HG02798 (cell line): ENCODE results near the gene MON2.
A peak's percentile ranks its signal among the peaks of the same experiment; 100 is the strongest.
"Not testable (repeated sequence)": the region's sequence is repeated elsewhere in the genome, so short reads cannot be mapped to it uniquely, and the experiment has no call there.

Source experiments
- ATAC-seq: cut with Tn5 transposase; IDR thresholded peaks from one replicate; pipeline ENCODE4 v1.9.1; 2021; ENCODE audit warnings: mild to moderate bottlenecking; ENCODE audit not compliant: unreplicated experiment, poor library complexity

The MON2 gene

DNA sequence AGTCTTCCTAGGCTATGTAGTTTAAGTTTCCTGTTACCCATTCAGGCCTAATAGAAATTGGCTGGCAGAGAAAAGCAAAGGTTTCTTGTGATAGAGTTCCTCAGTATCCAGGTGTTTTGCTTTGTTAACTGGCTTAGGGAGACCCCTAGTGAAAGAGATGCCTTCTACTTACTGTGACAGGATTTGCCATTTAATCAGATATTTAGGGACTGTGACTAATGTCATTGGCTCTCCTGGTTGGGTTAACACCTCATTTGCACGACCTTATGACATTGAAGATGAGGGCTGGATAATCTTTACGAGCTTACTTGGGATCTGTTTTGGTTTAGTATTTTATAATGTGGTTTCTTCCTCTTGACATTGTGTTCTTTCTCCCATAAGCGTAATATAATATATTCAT lies 5.8 kb downstream of the MON2 start:
- no peak for ATAC-seq

GRCh38 chr12:62481843-62482540 lies 15.4 kb downstream of the MON2 start:
- peak; percentile 38 for ATAC-seq

GRCh38 chr12:62482769-62483168 lies 16.1 kb downstream of the MON2 start:
- no peak for ATAC-seq

DNA sequence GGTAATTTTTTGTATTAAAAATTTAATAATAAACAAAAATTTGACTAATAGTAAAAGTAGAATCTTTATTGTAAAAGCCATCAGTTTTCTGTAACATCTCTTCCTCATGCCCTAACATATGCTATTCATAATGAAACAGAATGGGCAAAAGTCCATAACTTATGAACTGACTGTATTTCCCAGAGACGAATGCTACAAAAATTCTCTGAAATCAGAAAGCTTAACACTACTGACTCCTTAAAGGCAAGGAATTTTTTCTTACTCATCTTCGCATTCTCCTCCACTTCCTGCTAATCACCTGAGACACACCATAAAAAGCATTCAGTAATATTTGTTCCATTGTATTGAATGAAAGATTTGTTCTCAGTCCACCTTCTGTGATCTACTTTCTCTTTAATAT lies 17.6 kb downstream of the MON2 start:
- no peak for ATAC-seq

DNA sequence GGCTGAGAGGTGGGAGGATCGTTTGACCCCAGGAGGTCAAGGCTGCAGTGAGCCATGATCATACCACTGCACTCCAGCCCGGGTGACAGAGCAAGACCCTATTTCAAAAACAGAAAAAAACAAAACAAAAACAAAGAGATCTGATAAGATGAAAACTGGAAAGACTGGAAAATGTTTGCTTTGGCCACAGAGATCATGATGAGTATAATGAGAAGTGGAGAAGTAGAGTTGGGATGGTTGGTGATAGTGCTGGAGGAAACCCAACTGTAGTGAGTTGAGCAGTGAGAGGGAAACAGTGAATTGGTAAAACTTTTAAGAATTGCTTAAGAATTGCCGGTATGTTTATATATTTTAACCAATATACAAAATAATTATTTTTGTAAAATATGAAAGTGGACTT lies 39.2 kb downstream of the MON2 start:
- no peak for ATAC-seq

GRCh38 chr12:62512901-62513300 lies 46.3 kb downstream of the MON2 start:
- no peak for ATAC-seq

- ATAC-seq, result not testable (repeated sequence)
Measured at GRCh38 chr12:62514080-62514479, 47.5 kb downstream of the MON2 start.

DNA sequence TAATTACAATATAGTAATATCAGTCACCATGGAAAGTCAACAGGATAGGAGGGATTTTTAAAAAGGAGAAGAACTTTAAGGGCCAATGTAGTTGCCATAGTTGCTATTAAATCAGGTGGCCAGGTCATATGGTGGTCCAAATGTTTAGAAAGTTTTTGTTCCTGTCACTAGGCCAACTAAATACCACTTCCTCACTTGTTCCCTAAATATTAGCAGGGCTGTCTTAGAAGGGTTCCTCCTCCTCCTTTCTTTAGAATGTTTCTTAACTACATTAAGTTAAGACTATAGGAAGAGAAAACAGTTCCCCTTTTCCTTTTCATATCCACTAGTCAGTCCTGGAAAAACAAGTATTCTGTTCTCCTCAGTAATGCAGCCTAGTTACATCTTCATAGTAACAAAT lies 50.3 kb downstream of the MON2 start:
- no peak for ATAC-seq

DNA sequence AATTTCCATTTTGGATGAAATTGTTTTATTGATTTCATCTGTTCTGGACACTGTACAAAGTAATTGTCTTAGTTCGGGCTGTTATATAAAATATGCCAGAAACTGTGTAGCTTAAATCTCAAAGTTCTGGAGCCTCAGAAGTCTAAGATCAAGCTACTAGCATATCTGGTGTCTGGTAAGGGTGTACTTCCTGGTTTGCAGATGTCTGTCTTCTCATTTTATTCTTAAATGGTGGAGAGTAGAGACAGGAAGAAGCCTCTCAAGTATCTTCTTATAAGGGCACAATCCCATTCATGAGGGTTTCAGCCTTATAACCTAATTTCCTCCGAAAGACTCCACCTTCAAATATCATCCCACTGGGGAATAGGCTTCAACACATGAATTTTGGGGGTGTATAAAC lies 51.3 kb downstream of the MON2 start:
- no peak for ATAC-seq

GRCh38 chr12:62519043-62519442 lies 52.4 kb downstream of the MON2 start:
- ATAC-seq, result no peak

DNA sequence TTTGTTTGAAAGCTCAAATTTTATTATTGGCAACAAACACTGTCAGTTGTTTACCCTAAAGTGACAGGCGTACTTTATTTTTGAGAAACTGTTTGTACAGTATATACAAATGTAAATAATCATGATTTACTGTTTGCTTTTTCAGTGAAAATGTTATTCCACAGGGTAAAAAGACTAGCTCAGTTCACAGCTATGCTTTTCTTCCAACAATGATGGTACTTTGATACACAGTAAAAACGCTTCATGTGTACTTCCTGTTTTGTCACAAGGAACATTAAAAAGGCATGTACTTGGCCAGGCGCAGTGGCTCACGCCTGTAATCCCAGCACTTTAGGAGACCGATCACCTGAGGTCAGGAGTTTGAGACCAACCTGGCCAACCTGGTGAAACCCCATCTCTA lies 53.7 kb downstream of the MON2 start:
- ATAC-seq, result no peak

GRCh38 chr12:62522984-62523383 lies 56.4 kb downstream of the MON2 start:
- ATAC-seq, result no peak

DNA sequence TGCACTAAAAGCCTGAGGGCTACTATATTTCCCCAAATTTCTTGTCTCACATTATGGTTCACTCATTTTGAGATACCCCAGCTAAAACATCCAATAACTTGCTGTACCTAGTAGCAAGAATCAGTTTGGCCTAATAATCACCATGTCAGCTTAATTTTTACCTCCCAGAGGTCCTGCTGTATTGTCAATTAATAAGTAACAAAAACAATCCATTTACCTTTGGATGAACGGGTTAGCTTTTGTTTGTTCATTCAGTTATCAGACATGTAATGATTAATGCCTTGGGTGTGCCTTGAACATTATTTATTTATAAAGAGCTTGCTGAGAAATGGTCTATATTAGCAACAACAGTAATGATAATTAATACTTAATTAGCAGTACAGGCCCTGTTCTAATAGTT lies 57.0 kb downstream of the MON2 start:
- no peak for ATAC-seq

DNA sequence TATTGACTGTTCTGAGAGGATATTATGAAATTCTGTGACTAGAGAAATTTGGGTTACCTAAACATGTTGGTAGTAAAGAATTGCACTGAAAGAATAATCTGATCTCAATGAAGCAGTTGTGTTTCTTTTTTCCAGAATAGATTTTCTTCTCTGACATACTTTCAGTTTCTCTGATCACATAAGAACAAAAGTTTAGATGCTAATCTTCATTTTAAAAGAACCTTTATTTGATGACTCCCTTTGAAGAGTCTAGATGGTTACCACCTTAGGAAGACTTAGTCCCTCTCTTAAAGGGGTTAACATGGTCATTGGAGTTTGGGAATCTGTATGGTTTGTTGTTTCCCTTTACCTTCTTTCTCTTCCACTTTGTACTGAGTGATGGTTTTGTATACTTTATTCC lies 58.6 kb downstream of the MON2 start:
- ATAC-seq, result no peak

DNA sequence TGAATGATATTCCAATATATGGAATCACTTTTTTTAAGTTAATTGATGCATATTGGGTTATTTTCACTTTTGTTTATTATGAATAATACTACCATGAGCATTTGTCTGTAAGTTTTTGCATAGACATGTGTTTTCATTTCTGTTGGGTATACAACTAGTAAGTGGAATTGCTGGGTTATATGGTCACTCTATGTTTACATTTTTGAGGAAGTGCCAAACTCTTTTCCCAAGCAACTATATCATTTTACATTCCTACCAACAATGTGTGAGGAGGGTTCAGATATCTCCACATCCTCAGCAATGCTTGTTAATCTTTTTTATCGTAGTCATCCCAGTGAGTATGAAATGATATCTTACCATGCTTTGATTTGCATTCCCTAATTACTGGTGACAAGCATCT lies 64.0 kb downstream of the MON2 start:
- ATAC-seq, result no peak

DNA sequence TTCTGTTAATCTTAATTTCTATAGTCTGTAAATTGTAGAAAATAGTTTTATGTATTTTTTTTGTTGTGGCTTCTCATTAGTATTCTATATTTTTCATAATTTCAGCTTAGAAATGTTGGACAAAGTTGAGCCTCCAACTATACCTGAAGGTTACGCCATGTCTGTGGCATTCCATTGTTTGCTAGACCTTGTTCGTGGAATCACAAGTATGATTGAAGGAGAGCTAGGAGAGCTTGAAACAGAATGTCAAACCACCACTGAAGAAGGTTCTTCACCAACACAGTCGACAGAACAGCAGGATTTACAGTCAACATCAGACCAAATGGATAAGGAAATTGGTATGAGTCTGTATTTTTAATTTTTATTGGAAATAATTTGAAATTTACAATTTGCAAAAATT lies 65.7 kb downstream of the MON2 start:
- ATAC-seq, result no peak

- ATAC-seq, result no peak
Measured at GRCh38 chr12:62533087-62533754, 66.6 kb downstream of the MON2 start.

DNA sequence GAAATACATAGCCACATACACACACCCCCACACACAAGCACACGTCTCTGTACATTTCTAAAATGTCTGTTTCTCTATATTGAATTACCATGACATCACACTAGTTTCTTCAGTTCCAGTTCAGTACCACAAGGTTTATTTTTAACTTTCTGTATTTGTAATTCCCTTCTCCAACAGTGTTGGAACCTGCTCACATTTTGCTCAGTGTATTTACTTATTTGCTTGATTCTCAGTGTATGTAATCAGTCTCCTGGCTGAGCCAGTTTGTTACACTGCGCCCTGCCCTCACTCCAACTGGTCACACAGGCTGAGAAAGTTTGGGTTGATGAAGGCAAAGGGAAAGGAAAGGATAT lies 67.1 kb downstream of the MON2 start:
- ATAC-seq, result no peak

- no peak for ATAC-seq
Measured at GRCh38 chr12:62536546-62536945, 69.9 kb downstream of the MON2 start.

DNA sequence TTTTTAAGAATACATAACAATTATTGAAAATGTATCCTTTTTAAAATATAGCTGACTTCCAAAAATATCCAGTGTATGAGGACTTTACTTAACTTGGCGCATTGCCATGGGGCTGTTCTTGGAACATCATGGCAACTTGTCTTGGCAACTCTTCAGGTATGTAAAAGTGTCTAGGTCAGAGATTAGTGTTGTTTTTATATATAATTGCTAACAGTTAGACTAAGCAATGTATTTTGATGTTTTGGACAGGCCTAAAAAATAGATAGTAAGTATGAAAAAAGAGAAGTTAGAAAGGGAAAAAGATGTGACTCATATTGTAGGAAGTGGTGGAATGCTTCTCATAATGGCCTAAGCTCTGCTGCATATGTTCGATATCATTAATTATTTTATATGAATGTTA lies 70.9 kb downstream of the MON2 start:
- ATAC-seq, result no peak

DNA sequence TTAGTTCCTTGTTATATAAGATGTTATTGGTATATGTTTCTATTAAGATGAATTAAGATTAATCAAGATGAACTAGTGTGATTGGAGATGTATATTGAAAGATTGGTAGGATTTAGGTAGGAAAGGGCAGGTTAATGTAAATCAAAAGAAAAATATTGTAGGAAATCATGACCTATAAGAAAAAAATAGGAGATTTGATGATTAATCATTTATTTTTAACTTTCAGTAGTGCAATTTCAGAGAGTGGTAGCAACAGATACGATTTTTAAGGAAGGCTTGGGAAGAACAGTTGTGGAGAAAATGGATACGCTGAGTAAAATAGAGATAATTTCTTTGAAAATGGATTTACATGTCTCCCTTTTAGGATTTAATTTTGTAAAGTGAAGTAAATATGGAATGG lies 73.7 kb downstream of the MON2 start:
- no peak for ATAC-seq

GRCh38 chr12:62542814-62543213 lies 76.2 kb downstream of the MON2 start:
- no peak for ATAC-seq
